SJSA1 (cell line): Measurements from ENCODE around the gene DPY19L1. TPM values are rescaled to one million over a fixed set of nuclear protein-coding genes. Genes with fewer than 3 reads are reported as not detected.
A peak's percentile ranks its signal among the peaks of the same experiment; 100 is the strongest.
"Not testable (repeated sequence)": the region's sequence is repeated elsewhere in the genome, so short reads cannot be mapped to it uniquely, and the experiment has no call there.

Experiments used
- DNase-seq, 2 experiments: peaks; one replicate each; pipeline ENCODE4 v3.0.0-alpha.2; 2015 to 2020; ENCODE audit warnings: low spot score in 2 of 2, low read depth in 1 of 2
- H3K27ac ChIP-seq: fragments of 250-450 bp; sonication (Bioruptor Pico); 2 replicates; pipeline ENCODE4 v1.5.1; 2020; ENCODE audit warnings: mild to moderate bottlenecking, moderate library complexity
- H3K27me3 ChIP-seq: fragments of 250-450 bp; sonication (Bioruptor Pico); replicated peaks from 2 replicates; pipeline ENCODE4 v1.5.1; 2020; ENCODE audit warnings: mild to moderate bottlenecking, moderate library complexity
- H3K36me3 ChIP-seq: fragments of 250-450 bp; sonication (Bioruptor Pico); 2 replicates; pipeline ENCODE4 v1.5.1; 2020; ENCODE audit warnings: mild to moderate bottlenecking
- H3K4me1 ChIP-seq: fragments of 250-450 bp; sonication (Bioruptor Pico); replicated peaks from 2 replicates; pipeline ENCODE4 v1.6.1; 2021; ENCODE audit warnings: mild to moderate bottlenecking
- H3K4me3 ChIP-seq: fragments of 250-450 bp; sonication (Bioruptor Pico); 2 replicates; pipeline ENCODE4 v1.5.1; 2020; ENCODE audit warnings: mild to moderate bottlenecking
- H3K9me3 ChIP-seq: fragments of 250-450 bp; sonication (Bioruptor Pico); replicated peaks from 2 replicates; pipeline ENCODE4 v1.5.1; 2020; ENCODE audit warnings: mild to moderate bottlenecking
- total RNA-seq: library from RNA; depleted of rRNA; stranded (reverse); fragments of >200 nt; shearing (Covaris generic); gene quantifications from 2 replicates; pipeline ENCODE4 v1.2.3, GENCODE V29; 2014

The DPY19L1 gene
- total RNA-seq, 1 experiment from 2014 or later, result 52.1 TPM

GRCh38 chr7:34946486-34946885 lies 90.8 kb downstream of the DPY19L1 start:
- Histone ChIP-seq H3K4me3 (no peak overlapping the region), H3K27me3 (no peaks in the 10 kb centered on the region), H3K4me1 (no peaks in the 10 kb centered on the region), H3K36me3 (no peaks in the 10 kb centered on the region), H3K27ac (no peak overlapping the region), H3K9me3 (no peaks in the 10 kb centered on the region)
- DNase-seq, result no peak

- DNase-seq, result not testable (repeated sequence)
Observed at GRCh38 chr7:34945894-34946477, 91.3 kb downstream of the DPY19L1 start.

DNA sequence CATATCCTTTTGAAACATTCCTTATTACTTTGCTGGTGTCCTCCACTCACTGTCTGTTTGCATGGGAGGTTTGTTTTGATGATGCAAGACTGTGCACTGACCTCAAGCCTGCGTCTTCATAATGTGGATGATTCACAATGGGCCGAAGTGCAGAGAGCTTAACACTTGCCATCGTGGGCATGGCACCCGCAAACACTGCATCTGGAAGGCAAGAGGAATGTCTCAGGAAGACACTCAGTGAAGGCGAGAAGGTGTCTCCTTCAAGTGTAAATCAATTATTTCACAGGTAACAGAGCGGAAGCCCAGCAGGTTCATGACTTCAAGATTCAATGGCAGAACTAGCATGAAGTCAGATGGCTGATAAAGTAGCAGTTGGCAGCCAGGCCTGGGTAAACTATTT lies 98.1 kb downstream of the DPY19L1 start:
- Histone ChIP-seq H3K9me3 (no peaks in the 10 kb centered on the region), H3K27me3 (no peaks in the 10 kb centered on the region), H3K4me3 (no peak overlapping the region), H3K36me3 (no peaks in the 10 kb centered on the region), H3K27ac (no peak overlapping the region), H3K4me1 (peaks cover 6% of the 10 kb centered on the region; the same call in 1 of the 2 replicates)
- DNase-seq, result peak in 1 of 2 experiments; percentile 13

More at GRCh38 chr7:34945894-34946477, 91.3 kb downstream of the DPY19L1 start:
- not testable (repeated sequence) for H3K27me3 ChIP-seq, H3K4me3 ChIP-seq, H3K27ac ChIP-seq, H3K9me3 ChIP-seq, H3K36me3 ChIP-seq, H3K4me1 ChIP-seq

GRCh38 chr7:34935735-34936165 lies 101.5 kb downstream of the DPY19L1 start:
- not testable (repeated sequence) for H3K27ac ChIP-seq

DNA sequence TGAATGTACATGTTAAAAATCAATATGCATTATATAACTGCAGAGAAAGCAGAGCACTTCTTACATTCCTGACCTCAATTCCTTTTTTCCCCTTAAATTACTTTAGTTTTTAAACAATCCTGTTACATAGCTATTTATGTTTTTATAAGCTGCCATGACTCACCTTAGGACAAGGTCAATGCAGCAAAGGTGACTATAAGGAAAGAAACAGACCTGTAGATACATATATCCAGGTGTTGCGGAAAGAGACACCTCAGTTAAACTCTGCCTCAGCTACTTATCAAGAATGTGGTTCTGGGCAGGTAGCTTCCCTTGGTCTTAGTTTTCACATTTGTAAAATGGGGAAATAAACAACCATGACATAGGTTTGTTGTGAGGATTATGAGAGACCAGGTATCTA lies 105.5 kb downstream of the DPY19L1 start:
- Histone ChIP-seq H3K4me1 (peaks cover 6% of the 10 kb centered on the region), H3K4me3 (no peak overlapping the region), H3K36me3 (no peaks in the 10 kb centered on the region; the same call in 1 of the 2 replicates), H3K27me3 (no peaks in the 10 kb centered on the region), H3K9me3 (no peaks in the 10 kb centered on the region), H3K27ac (no peak overlapping the region)
- no peak for DNase-seq

More at GRCh38 chr7:34935735-34936165, 101.5 kb downstream of the DPY19L1 start:
- H3K27me3 ChIP-seq, H3K36me3 ChIP-seq, DNase-seq, H3K4me3 ChIP-seq, H3K9me3 ChIP-seq: not testable (repeated sequence)
- H3K4me1 ChIP-seq, result peaks cover 11% of the 10 kb centered on the region

DNA sequence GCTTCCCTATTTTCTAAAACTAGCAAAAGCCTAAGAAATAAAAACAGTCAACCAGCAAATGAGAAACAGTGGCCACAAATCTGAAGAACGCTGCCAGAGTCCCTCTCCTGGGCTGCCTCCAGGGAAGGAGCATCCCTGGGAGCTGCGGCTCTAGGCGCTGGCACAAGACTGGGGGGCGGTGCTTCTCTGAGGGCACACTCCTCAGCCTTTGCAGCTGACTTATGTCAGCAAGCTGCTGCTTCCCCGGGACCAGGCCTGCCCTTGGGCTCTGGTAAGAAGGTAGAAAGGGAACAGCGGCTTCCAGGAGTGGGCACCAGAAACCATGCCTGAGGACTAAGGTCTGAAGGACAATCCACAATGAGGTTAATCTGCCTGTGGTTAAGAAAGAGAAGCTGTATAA lies 107.5 kb downstream of the DPY19L1 start:
- not testable (repeated sequence) for DNase-seq, H3K4me1 ChIP-seq, H3K27me3 ChIP-seq, H3K4me3 ChIP-seq, H3K36me3 ChIP-seq, H3K9me3 ChIP-seq, H3K27ac ChIP-seq

GRCh38 chr7:34928560-34928959 lies 108.7 kb downstream of the DPY19L1 start:
- Histone ChIP-seq H3K4me1 (peaks cover 6% of the 10 kb centered on the region), H3K27me3 (no peaks in the 10 kb centered on the region), H3K4me3 (no peak overlapping the region), H3K27ac (no peak overlapping the region), H3K9me3 (no peaks in the 10 kb centered on the region), H3K36me3 (no peaks in the 10 kb centered on the region; the same call in 1 of the 2 replicates)
- DNase-seq, result no peak

DNA sequence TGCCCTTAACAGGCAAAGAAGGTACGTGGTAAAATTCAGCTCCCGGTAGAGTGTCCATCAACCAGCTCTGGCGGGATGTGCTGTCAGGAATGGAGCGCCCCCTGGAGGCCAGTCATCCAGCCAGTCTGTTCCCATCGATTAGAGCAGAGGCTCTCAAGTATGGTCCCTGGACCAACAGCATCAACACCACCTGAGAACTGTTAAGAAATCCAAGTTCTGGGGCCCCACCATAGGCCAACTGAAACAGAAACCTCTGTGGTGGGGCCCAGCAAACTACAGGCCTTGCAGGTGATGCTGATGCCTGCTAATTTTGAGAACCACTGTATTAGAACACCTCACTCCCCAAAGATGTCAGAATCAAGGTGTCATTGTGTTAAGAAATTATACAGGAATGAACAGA lies 109.2 kb downstream of the DPY19L1 start:
- Histone ChIP-seq H3K9me3 (no peaks in the 10 kb centered on the region), H3K36me3 (no peaks in the 10 kb centered on the region), H3K27ac (no peak overlapping the region), H3K4me1 (peaks cover 6% of the 10 kb centered on the region), H3K27me3 (no peaks in the 10 kb centered on the region), H3K4me3 (no peak overlapping the region)
- peak in 1 of 2 experiments; percentile 57 for DNase-seq

GRCh38 chr7:34920470-34920869 lies 116.8 kb downstream of the DPY19L1 start:
- H3K27me3 ChIP-seq, H3K27ac ChIP-seq, H3K36me3 ChIP-seq, DNase-seq, H3K4me3 ChIP-seq, H3K9me3 ChIP-seq, H3K4me1 ChIP-seq: not testable (repeated sequence)

DNA sequence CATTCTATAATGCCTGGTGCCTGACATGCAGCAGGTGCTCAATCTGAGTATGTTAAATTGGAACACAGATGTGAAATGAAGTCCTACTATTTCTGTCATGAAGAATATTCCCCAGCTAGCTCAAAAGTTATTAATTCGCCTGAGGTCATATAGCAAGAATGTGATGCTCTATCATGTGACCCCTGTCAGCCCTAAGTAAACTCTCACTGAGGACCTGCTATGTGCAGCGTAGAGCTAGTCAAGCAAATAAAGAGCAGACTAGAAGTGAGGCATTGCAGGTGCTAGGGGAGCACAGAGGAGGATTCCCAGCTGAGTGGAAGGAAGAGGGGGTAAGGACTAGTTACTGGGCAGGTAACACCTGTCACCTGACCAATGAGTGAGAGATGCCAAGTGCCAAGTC lies 118.2 kb downstream of the DPY19L1 start:
- not testable (repeated sequence) for DNase-seq, H3K27me3 ChIP-seq, H3K36me3 ChIP-seq, H3K4me3 ChIP-seq, H3K9me3 ChIP-seq, H3K27ac ChIP-seq, H3K4me1 ChIP-seq

DNA sequence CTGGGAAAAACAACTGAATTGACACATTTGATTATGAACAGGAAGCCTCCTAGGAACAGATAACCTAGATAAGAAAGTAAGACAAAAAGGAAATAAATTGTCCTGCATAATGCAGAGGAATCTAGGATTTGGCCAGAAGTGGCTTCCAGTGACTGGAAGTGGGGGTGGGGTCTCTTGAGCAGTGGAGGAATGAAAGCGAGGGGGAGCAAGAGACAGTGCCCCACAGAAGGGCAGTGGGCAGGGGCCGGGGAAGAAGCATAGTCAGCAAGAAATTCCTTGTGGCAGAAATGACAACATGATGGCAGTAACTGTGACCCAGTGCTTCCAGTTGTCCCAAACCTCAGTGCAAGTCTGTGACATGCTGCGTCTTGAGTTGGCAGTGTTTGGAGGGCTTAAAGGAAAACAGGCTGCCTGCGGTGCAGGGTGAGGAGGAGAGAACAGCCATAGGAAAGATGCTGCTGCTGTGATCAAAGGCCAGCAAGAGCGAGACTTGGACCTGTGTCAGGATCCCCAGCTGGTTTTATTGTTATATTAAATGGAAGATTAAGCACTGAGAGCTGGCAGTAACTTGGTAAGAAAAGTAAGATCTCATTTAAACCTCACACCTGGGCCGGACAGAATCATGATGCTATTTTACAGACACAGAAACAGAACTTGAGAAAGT lies 119.0 kb downstream of the DPY19L1 start:
- DNase-seq, result not testable (repeated sequence)

DNA sequence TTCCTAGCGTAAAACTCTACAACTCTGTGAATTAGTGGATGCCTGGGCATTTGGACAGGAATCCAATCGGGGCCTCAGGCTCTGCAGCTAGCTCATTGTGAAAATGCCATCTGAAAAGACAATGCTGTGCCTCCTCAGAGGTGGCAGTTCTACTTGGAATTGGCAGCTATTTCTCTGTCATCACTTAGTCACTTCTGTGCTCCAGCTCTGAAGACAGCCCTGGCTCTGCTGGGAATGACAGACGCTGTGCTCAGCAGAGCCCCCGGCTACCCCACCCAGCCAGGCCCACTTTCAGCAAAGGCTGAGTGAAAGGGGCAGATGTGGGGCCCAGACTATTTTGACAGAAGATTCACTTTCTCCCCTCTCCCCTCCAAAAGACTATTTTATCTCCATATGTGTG lies 119.8 kb downstream of the DPY19L1 start:
- not testable (repeated sequence) for DNase-seq, H3K9me3 ChIP-seq, H3K27ac ChIP-seq, H3K27me3 ChIP-seq, H3K4me3 ChIP-seq, H3K36me3 ChIP-seq, H3K4me1 ChIP-seq

More for the DNA sequence above, 119.0 kb downstream of the DPY19L1 start:
- H3K9me3 ChIP-seq, H3K27ac ChIP-seq, H3K27me3 ChIP-seq, H3K36me3 ChIP-seq, H3K4me3 ChIP-seq, H3K4me1 ChIP-seq: not testable (repeated sequence)

GRCh38 chr7:34916267-34916666 lies 121.0 kb downstream of the DPY19L1 start:
- no peaks in the 10 kb centered on the region for H3K27me3 ChIP-seq
- H3K4me3 ChIP-seq, result no peak overlapping the region
- H3K27ac ChIP-seq, result no peak overlapping the region

DNA sequence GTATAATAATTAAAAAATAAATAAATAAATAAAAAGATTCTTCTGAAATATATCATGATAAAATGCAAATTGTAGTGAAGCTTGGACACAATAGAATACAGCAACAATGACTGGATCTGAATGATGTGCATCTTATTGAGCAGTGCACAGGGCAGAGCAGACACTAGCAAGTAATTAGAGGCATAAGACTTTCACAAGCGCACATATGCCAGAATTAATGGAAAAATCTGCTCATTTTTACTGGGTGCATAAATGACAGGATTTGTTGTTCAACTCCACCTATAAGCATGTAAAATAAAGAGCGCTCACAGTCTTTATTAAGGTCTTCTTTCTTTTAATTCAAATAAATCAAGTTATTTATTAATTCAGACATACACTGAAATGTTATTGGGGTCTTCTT lies 125.0 kb downstream of the DPY19L1 start:
- H3K27ac ChIP-seq, result no peak overlapping the region
- no peaks in the 10 kb centered on the region for H3K9me3 ChIP-seq
- H3K36me3 ChIP-seq, result no peaks in the 10 kb centered on the region
- no peak for DNase-seq
- H3K4me3 ChIP-seq, result no peak overlapping the region
- no peaks in the 10 kb centered on the region for H3K27me3 ChIP-seq
- no peaks in the 10 kb centered on the region for H3K4me1 ChIP-seq

More at GRCh38 chr7:34916267-34916666, 121.0 kb downstream of the DPY19L1 start:
- Histone ChIP-seq H3K9me3 (no peaks in the 10 kb centered on the region), H3K36me3 (no peaks in the 10 kb centered on the region), H3K4me1 (no peaks in the 10 kb centered on the region)
- DNase-seq, result no peak
